ENCODE data around the gene SAT2.
A peak's percentile ranks its signal among the peaks of the same experiment; 100 is the strongest.

Gene SAT2

GRCh38 chr17:7667656-7668406, 40.2 kb upstream of the SAT2 start:
- Mint-ChIP-seq H3K4me1 (no peaks in the 10 kb centered on the region), H3K36me3 (ENCODE audit: low read depth) (peaks cover 50% of the 10 kb centered on the region), H3K27ac (peak overlapping the region in 1 of 3 experiments; percentile 42), H3K4me3 (no peak overlapping the region), H3K9me3 (no peaks in the 10 kb centered on the region), H3K27me3 (ENCODE audit: low read depth) (no peaks in the 10 kb centered on the region)
- TF ChIP-seq CTCF (IDR thresholded peaks at IDR 0.05; ENCODE audit: unreplicated experiment in 3 of 3) = no peak

- no peaks in the 10 kb centered on the region for H3K9me3 Mint-ChIP-seq
- H3K4me1 Mint-ChIP-seq = peaks cover 39% of the 10 kb centered on the region
- peak overlapping the region; percentile 82 to 92 (median 82) for H3K27ac Mint-ChIP-seq
- H3K27me3 Mint-ChIP-seq (ENCODE audit: low read depth) = peaks cover 16% of the 10 kb centered on the region
- peaks cover 13% of the 10 kb centered on the region for H3K36me3 Mint-ChIP-seq (ENCODE audit: low read depth)
- TF ChIP-seq CTCF (IDR thresholded peaks at IDR 0.05; ENCODE audit: unreplicated experiment in 3 of 3) = no peak
- peak overlapping the region; percentile 31 to 62 (median 44) for H3K4me3 Mint-ChIP-seq
Measured at GRCh38 chr17:7656958-7657609, 29.5 kb upstream of the SAT2 start.

GRCh38 chr17:7655541-7655840, 27.9 kb upstream of the SAT2 start:
- H3K27me3 Mint-ChIP-seq (ENCODE audit: low read depth) = peaks cover 22% of the 10 kb centered on the region
- peaks cover 13% of the 10 kb centered on the region for H3K36me3 Mint-ChIP-seq (ENCODE audit: low read depth)
- H3K4me1 Mint-ChIP-seq = peaks cover 45% of the 10 kb centered on the region
- peak overlapping the region in 2 of 3 experiments; percentile 75 to 82 for H3K27ac Mint-ChIP-seq
- no peak overlapping the region for H3K4me3 Mint-ChIP-seq
- H3K9me3 Mint-ChIP-seq = no peaks in the 10 kb centered on the region
- TF ChIP-seq CTCF (IDR thresholded peaks at IDR 0.05; ENCODE audit: unreplicated experiment in 3 of 3) = no peak

- H3K27me3 Mint-ChIP-seq (ENCODE audit: low read depth) = peaks cover 28% of the 10 kb centered on the region
- peaks cover 13% of the 10 kb centered on the region for H3K36me3 Mint-ChIP-seq (ENCODE audit: low read depth)
- peak overlapping the region; percentile 40 to 75 (median 53) for H3K27ac Mint-ChIP-seq
- H3K9me3 Mint-ChIP-seq = no peaks in the 10 kb centered on the region
- peak overlapping the region; percentile 6 to 91 (median 40) for H3K4me3 Mint-ChIP-seq
- H3K4me1 Mint-ChIP-seq = peaks cover 50% of the 10 kb centered on the region
- TF ChIP-seq CTCF (IDR thresholded peaks at IDR 0.05; ENCODE audit: unreplicated experiment in 3 of 3) = no peak
Measured at GRCh38 chr17:7654832-7655540, 27.4 kb upstream of the SAT2 start.

- peaks cover 35% of the 10 kb centered on the region for H3K27me3 Mint-ChIP-seq (ENCODE audit: low read depth)
- H3K36me3 Mint-ChIP-seq (ENCODE audit: low read depth) = peaks cover 9% of the 10 kb centered on the region
- peak overlapping the region; percentile 47 to 73 (median 61) for H3K27ac Mint-ChIP-seq
- TF ChIP-seq CTCF (IDR thresholded peaks at IDR 0.05; ENCODE audit: unreplicated experiment in 3 of 3) = no peak
- peak overlapping the region; percentile 87 to 91 (median 91) for H3K4me3 Mint-ChIP-seq
- H3K4me1 Mint-ChIP-seq = peaks cover 49% of the 10 kb centered on the region
- no peaks in the 10 kb centered on the region for H3K9me3 Mint-ChIP-seq
Measured at GRCh38 chr17:7652388-7653356, 25.1 kb upstream of the SAT2 start.

All from nephron (organoid).